ENCODE results near the gene PCDH10.

The PCDH10 gene

DNA sequence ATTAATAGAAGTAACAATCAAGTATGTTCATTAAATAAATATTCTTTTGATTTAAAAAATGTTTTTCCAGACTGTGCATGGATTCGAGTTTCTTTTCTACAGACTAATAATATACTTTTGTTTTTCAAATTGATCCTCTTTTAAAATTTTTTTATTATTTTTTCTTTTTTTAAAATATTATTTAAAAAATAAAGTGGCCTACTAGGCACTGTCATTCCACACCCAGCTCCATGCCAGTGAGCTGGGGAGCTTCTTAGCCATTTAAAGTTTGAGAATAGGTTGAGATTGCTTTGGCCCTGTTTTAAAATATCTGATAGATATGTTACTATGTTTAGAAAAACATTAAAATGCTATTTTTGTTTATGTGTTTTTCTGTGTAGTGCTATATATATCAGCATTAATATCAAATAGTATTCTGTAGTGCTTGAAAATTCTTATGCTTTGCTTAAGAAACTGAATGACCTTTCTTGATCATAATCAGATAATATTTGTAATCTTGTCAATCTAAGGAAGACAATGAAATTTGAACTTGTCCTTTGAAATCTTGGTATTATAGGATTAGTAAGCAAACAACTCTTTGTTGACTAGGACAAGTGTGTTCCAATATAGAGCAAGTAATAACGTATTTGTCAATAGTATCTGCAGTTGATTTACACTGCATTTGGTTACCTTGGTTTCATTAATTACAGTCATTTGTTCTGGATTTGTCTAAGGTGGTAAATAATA lies 12.6 kb downstream of the PCDH10 start:
- TF ChIP-seq, protein P1, sequence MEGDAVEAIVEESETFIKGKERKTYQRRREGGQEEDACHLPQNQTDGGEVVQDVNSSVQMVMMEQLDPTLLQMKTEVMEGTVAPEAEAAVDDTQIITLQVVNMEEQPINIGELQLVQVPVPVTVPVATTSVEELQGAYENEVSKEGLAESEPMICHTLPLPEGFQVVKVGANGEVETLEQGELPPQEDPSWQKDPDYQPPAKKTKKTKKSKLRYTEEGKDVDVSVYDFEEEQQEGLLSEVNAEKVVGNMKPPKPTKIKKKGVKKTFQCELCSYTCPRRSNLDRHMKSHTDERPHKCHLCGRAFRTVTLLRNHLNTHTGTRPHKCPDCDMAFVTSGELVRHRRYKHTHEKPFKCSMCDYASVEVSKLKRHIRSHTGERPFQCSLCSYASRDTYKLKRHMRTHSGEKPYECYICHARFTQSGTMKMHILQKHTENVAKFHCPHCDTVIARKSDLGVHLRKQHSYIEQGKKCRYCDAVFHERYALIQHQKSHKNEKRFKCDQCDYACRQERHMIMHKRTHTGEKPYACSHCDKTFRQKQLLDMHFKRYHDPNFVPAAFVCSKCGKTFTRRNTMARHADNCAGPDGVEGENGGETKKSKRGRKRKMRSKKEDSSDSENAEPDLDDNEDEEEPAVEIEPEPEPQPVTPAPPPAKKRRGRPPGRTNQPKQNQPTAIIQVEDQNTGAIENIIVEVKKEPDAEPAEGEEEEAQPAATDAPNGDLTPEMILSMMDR (IDR thresholded peaks at IDR 0.05; ENCODE audit: extremely low read depth, insufficient read depth, missing control alignments), result no peak
- in situ Hi-C loops (cut with MboI; ENCODE audit: low pct_unique_long_range_greater_than_20kb, low sequenced_read_pairs, unreplicated experiment), result no loop called here
- no peak for DNase-seq (ENCODE audit: low spot score)

GRCh38 chr4:133162941-133163340 lies 13.8 kb downstream of the PCDH10 start:
- in situ Hi-C loops (cut with MboI; ENCODE audit: low pct_unique_long_range_greater_than_20kb, low sequenced_read_pairs, unreplicated experiment), result no loop called here
- no peak for DNase-seq (ENCODE audit: low spot score)
- TF ChIP-seq, protein P1 (IDR thresholded peaks at IDR 0.05; ENCODE audit: extremely low read depth, insufficient read depth, missing control alignments), result no peak

GRCh38 chr4:133178956-133179355 lies 29.9 kb downstream of the PCDH10 start:
- in situ Hi-C loops (cut with MboI; ENCODE audit: low pct_unique_long_range_greater_than_20kb, low sequenced_read_pairs, unreplicated experiment), result no loop called here
- DNase-seq (ENCODE audit: low spot score), result no peak
- TF ChIP-seq, protein P1 (IDR thresholded peaks at IDR 0.05; ENCODE audit: extremely low read depth, insufficient read depth, missing control alignments), result no peak

DNA sequence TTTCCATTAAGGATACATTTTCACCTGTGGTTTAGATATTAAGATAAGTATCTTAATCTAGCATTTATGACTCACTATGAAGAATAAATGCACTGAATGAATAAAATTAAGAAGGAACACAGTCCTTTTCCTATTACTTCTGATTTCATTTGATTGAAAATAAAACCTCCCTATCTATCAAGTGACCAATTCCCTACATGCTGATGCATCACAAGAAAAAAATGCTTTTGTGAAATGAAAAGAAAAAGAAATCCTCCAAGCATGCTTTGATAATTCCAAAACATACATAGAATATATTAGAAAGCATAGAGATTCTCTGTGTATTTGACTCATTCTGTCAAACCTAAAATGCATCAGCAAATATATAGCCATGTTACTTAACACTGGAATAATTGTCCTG lies 37.1 kb downstream of the PCDH10 start:
- in situ Hi-C loops (cut with MboI; ENCODE audit: low pct_unique_long_range_greater_than_20kb, low sequenced_read_pairs, unreplicated experiment), result no loop called here
- DNase-seq (ENCODE audit: low spot score), result no peak
- TF ChIP-seq, protein P1 (IDR thresholded peaks at IDR 0.05; ENCODE audit: extremely low read depth, insufficient read depth, missing control alignments), result no peak

DNA sequence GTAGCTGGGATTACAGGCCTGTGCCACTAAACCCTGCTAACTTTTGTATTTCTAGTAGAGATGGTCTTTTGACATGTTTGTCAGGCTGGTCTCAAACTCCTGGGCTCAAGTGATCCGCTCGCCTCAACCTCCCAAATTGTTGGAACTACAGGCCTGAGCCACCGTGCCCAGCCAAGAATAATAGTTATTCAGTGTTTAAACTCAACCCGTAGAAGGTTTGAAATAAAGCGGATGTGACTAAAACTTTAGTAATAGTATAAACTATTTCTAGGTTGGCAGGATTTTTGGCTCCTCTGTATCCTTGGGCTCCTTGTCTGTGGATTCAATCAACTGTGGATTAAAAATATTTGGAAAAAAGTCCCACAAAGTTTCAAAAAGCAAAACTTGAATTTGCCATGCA lies 37.8 kb downstream of the PCDH10 start:
- TF ChIP-seq, protein P1 (IDR thresholded peaks at IDR 0.05; ENCODE audit: extremely low read depth, insufficient read depth, missing control alignments), result no peak

GRCh38 chr4:133188433-133189146 lies 39.5 kb downstream of the PCDH10 start:
- no peak for DNase-seq (ENCODE audit: low spot score)
- TF ChIP-seq, protein P1 (IDR thresholded peaks at IDR 0.05; ENCODE audit: extremely low read depth, insufficient read depth, missing control alignments), result no peak
- in situ Hi-C loops (cut with MboI; ENCODE audit: low pct_unique_long_range_greater_than_20kb, low sequenced_read_pairs, unreplicated experiment), result no loop called here

More for the DNA sequence above, 37.8 kb downstream of the PCDH10 start:
- DNase-seq (ENCODE audit: low spot score), result no peak
- in situ Hi-C loops (cut with MboI; ENCODE audit: low pct_unique_long_range_greater_than_20kb, low sequenced_read_pairs, unreplicated experiment), result no loop called here
